H1 (cell line): ENCODE measurements around the gene SYF2. TPM values are rescaled to one million over a fixed set of nuclear protein-coding genes. Genes with fewer than 3 reads are reported as not detected.

ENCODE experiments used
- NANOG ChIP-seq: IDR thresholded peaks from 2 replicates; pipeline ENCODE4 v1.6.1; 2011; ENCODE audit warnings: low read length, low read depth, mild to moderate bottlenecking, inconsistent platforms; ENCODE audit not compliant: insufficient read depth, poor library complexity, severe bottlenecking
- TAF1 ChIP-seq: IDR thresholded peaks from 2 replicates; pipeline ENCODE4 v1.6.1; 2011; ENCODE audit warnings: mild to moderate bottlenecking, low read depth, low read length
- ZNF274 ChIP-seq: IDR thresholded peaks from 2 replicates; pipeline ENCODE4 v1.7.0; 2012; ENCODE audit warnings: low read length, borderline replicate concordance; ENCODE audit errors: extremely low read depth
- polyA plus RNA-seq, 7 experiments: library from polyadenylated mRNA; depleted of rRNA in 3 of 7; stranded (reverse) in 5 of 7; unstranded in 2 of 7; fragments of >200 nt in 5 of 7; fragments of 200-250 nt in 2 of 7; gene quantifications; 1 replicate in 5 of 7; 2 replicates in 1 of 7; 4 replicates in 1 of 7; pipeline versions ENCODE4 v1.2.1 to v1.2.3, GENCODE V29; 2011 to 2013; ENCODE audit warnings: missing spikeins in 2 of 7, mixed read lengths in 2 of 7
- total RNA-seq: library from RNA; stranded (reverse); fragmentation: NEBNext Ultra II Directional; extraction: Animal tissue kit (Norgen Biotek cat#: 25700); gene quantifications from 2 replicates; pipeline ENCODE4 v1.2.1, GENCODE V29; 2021
- TF ChIP-seq, protein P1 (sequence below): IDR thresholded peaks from 2 replicates; pipeline ENCODE4 v1.6.1; 2012; ENCODE audit warnings: inconsistent platforms

The SYF2 gene
- total and polyA plus RNA-seq, 2 of the 8 experiments (the other 6 are each of a cell fraction or from before 2014, with no cell fraction given) = 7.5 to 33.0 TPM

DNA sequence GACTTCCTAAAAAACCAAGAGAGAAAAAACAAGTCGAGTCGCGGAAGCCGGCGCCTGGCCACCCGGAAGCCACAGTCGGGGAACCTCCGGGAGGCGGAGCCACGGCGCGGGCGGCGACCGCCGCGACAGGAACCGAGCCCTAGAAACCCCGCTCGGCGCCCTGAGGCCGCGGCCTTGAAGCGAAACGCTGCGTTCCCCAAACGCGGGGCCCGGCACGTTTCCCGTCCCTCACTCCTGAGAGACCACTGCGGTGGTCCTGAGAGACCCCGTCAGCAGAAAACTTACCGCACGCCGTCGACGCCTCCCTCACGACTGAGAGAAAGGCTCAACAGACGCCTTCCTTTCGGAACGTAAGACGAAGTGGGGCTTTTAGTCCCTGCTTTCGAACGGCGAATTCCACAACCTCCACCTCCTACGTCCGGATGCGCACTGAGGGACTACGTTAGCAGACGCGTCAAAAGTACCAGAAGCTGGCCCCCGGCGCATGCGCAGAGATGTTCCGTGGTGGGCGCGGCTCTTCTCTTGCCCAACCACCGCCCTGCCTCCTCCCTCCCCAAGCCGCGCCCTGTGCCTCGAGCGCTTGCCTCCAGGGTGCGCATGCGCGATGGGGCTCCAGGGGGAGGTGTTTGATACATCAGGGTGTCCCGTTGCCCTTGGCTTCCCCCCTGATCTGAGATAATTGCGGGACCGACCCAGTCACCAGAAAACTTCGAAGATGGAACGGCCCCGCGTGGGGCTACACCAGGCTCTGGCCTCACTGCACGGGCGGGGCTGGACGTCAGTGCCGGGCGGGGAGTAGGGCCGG, 14.9 kb upstream of the SYF2 start, which contains the start of gene RSRP1 (continued):
- TF ChIP-seq NANOG (no peak), TAF1 (peak; percentile 96), ZNF274 (no peak)
- TF ChIP-seq, protein P1, sequence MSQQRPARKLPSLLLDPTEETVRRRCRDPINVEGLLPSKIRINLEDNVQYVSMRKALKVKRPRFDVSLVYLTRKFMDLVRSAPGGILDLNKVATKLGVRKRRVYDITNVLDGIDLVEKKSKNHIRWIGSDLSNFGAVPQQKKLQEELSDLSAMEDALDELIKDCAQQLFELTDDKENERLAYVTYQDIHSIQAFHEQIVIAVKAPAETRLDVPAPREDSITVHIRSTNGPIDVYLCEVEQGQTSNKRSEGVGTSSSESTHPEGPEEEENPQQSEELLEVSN = peak; percentile 15; the same call in 1 of the 2 replicates
- TF ChIP-seq, all 59 proteins: peak for 22
